PC-3 (cell line): Measurements from ENCODE around the gene PPM1D.

Experiments used
- EZH2 ChIP-seq: fragments of 300-600 bp; sonication (generic); IDR thresholded peaks from one replicate; pipeline ENCODE4 v1.6.1; 2017; ENCODE audit warnings: antibody characterized with exemption, mild to moderate bottlenecking, low read length; ENCODE audit not compliant: unreplicated experiment
- EZH2phosphoT487 ChIP-seq: fragments of 300-600 bp; sonication (generic); IDR thresholded peaks from 2 replicates; pipeline ENCODE4 v1.6.1; 2018; ENCODE audit warnings: mild to moderate bottlenecking, antibody characterized with exemption, low read length, borderline replicate concordance
- TF ChIP-seq, protein P1 (sequence below): fragments of 300-600 bp; sonication (generic); conservative IDR thresholded peaks from 2 replicates; pipeline ENCODE4 v1.5.1; 2017; ENCODE audit warnings: antibody characterized with exemption, low read depth, mild to moderate bottlenecking, low read length

- TF ChIP-seq, protein P1, sequence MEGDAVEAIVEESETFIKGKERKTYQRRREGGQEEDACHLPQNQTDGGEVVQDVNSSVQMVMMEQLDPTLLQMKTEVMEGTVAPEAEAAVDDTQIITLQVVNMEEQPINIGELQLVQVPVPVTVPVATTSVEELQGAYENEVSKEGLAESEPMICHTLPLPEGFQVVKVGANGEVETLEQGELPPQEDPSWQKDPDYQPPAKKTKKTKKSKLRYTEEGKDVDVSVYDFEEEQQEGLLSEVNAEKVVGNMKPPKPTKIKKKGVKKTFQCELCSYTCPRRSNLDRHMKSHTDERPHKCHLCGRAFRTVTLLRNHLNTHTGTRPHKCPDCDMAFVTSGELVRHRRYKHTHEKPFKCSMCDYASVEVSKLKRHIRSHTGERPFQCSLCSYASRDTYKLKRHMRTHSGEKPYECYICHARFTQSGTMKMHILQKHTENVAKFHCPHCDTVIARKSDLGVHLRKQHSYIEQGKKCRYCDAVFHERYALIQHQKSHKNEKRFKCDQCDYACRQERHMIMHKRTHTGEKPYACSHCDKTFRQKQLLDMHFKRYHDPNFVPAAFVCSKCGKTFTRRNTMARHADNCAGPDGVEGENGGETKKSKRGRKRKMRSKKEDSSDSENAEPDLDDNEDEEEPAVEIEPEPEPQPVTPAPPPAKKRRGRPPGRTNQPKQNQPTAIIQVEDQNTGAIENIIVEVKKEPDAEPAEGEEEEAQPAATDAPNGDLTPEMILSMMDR: no peak
- TF ChIP-seq EZH2phosphoT487 (no peak), EZH2 (no peak)
Observed at GRCh38 chr17:60602871-60603270, 2.9 kb downstream of the PPM1D start.
